Glomerular endothelial cell (primary cell): ENCODE results near the gene FBXL22. TPM values are rescaled to one million over a fixed set of nuclear protein-coding genes. Genes with fewer than 3 reads are reported as not detected.
"Not testable (repeated sequence)": the region's sequence is repeated elsewhere in the genome, so short reads cannot be mapped to it uniquely, and the experiment has no call there.

Experiments
- DNase-seq: peaks from one replicate; pipeline ENCODE4 v3.0.0-alpha.2; 2011; ENCODE audit warnings: low read depth, low spot score; ENCODE audit errors: extremely low read depth
- total RNA-seq: library from RNA; depleted of rRNA; stranded (reverse); fragments of >200 nt; gene quantifications from 2 replicates; pipeline ENCODE4 v1.2.3, GENCODE V29; 2015

FBXL22 gene
- total RNA-seq, 1 donor from 2014 or later, result 0.12 TPM

GRCh38 chr15:63611177-63611576 lies 14.0 kb downstream of the FBXL22 start:
- no peak for DNase-seq

GRCh38 chr15:63612300-63612699 lies 15.1 kb downstream of the FBXL22 start:
- DNase-seq, result no peak

GRCh38 chr15:63615935-63616334 lies 18.7 kb downstream of the FBXL22 start:
- no peak for DNase-seq

GRCh38 chr15:63617147-63617546 lies 20.0 kb downstream of the FBXL22 start:
- DNase-seq, result not testable (repeated sequence)

- DNase-seq, result not testable (repeated sequence)
These were observed 20.4 kb downstream of the FBXL22 start for GRCh38 chr15:63617627-63618026.

GRCh38 chr15:63620760-63621159 lies 23.6 kb downstream of the FBXL22 start:
- DNase-seq, result not testable (repeated sequence)

GRCh38 chr15:63623232-63623969 lies 26.2 kb downstream of the FBXL22 start:
- no peak for DNase-seq

GRCh38 chr15:63626955-63627354 lies 29.8 kb downstream of the FBXL22 start:
- DNase-seq, result no peak

- DNase-seq, result no peak
These were observed 31.1 kb downstream of the FBXL22 start for GRCh38 chr15:63628123-63628822.

- no peak for DNase-seq
These were observed 33.0 kb downstream of the FBXL22 start for GRCh38 chr15:63630036-63630751.

GRCh38 chr15:63633312-63633711 lies 36.1 kb downstream of the FBXL22 start:
- DNase-seq, result peak; percentile 20

GRCh38 chr15:63634154-63634553 lies 37.0 kb downstream of the FBXL22 start:
- no peak for DNase-seq

- DNase-seq, result no peak
These were observed 39.4 kb downstream of the FBXL22 start for GRCh38 chr15:63636518-63637061.

GRCh38 chr15:63638839-63639238 lies 41.7 kb downstream of the FBXL22 start:
- no peak for DNase-seq

GRCh38 chr15:63640146-63640545 lies 43.0 kb downstream of the FBXL22 start:
- DNase-seq, result no peak

Other genes starting within 250 kb of the FBXL22 start
- gene CA12, start 215.5 kb upstream of the FBXL22 start, total RNA-seq, result 4.9 and 5.5 TPM in 2 replicates
- gene USP3, start 92.8 kb upstream of the FBXL22 start, total RNA-seq, result 30.6 and 40.0 TPM in 2 replicates
- gene HERC1, start 236.6 kb downstream of the FBXL22 start, total RNA-seq, result 94.7 and 140 TPM in 2 replicates